ENCODE measurements around the gene BACE1.
"Not testable (repeated sequence)": the region's sequence is repeated elsewhere in the genome, so short reads cannot be mapped to it uniquely, and the experiment has no call there.

Gene BACE1

DNA sequence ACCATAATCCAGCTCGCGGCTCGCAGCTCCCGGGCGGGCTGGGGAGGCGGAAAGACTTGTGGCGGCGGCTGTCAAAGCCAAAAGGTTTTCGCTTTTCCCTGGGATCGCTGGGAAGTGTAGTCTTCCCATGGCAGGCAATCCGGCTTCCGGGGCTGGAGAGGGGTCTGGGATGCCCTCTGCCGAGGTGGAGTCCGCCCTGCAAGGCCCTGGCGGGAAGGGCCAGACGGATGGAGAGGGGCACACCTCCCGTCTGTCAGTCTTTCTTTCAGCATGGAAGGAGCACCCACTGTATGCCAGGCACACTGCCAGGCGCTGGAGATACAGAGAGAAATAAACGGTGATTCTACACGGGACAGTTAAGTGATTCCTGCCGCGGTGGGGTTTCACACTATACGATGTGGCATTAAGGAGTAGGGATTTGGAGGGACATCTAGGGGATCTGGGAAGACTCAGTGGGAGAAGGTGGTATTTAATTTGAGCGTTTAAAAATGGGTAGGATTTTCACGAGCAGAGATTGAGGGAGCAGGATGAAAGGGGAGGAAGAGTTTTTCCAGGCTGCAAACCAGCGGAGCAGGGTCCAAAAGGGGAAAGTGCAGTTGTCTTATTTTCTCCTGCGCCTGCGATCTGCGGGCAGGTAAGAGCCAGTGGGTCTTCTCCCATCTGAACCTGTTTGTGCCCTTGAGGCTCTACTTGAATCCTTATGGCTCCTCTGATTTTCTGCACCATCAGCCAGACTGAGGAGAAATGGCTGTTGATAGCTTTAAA lies at the start of gene BACE1:
Gene BACE1, minus strand, starts transcription at position 60 of the 765 bp plus-strand sequence. CDS start 461 bp downstream, outside the sequence.
- peak; percentile 61 to 87 for DNase-seq

DNA sequence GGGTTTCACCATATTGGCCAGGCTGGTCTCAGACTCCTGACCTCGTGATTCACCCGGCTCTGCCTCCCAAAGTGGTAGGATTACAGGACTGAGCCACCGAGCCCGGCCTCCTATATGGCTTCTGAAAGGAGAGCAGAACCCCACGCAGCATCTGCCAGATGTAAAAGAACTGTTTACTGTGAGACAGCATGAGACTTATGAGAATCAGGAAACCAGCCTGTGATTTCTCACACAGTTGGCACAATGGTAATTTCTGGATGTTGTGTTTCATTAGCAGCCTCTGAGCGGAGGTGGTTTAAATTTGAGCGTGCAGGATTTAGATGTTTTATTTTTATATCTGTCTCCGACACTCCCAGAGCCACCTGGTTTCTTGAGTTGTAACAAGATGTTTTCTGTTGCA lies 45.4 kb upstream of the BACE1 start:
- DNase-seq: no peak

DNA sequence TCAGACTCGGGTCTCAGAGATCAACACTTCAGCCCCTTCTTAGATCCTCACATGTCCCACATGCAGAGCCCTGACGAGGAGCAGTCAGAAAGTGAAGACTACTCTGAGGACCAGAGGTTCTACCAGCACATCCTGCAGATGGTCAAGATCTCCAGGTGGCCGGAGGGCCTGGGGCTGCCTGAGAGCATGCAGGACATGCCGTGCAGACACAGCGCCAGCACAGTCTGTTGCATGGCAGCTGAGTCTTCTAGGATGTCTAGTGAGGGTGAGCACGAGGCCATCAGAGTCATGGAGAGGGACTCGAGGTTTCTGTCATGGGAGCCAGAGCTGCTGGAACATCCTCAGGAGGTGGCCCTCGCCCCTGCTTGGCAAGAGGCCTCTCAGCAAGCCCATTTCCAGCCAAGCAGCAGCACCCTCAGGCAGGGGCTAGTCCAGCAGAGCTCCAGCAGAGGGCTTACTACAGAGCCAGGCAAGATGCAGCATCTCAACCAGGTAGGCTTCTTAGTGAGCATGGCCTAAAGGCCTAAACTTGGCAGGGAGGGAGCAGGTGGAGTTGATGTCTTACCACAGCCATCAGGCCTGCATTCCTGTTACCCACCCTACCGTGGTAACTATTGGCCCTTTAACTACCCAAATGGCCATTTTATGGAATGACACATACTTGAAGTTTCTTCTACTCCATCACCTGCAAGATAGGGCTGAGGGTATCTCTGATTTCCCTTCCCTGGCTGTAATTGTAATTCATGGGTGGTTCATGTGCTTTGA lies 40.3 kb upstream of the BACE1 start:
- no peak for DNase-seq

DNA sequence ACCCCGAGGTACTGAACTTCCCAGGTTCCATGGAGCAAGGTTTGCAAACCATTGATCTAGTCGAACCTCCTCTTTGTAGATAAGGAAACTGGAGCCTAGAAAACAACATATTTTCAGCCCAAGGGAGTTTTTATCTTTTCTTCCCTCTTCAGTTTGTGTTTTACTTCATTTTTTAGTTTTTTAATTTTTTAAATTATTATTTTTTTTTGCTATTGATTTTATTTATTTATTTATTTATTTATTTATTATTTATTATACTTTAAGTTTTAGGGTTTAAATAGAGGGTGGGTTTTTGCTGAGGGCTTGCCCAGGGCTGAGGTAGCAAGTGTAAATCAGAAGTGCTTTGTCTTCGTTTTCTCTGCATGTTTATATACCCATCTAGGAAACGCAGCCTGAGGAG lies 38.5 kb upstream of the BACE1 start:
- no peak for DNase-seq

DNA sequence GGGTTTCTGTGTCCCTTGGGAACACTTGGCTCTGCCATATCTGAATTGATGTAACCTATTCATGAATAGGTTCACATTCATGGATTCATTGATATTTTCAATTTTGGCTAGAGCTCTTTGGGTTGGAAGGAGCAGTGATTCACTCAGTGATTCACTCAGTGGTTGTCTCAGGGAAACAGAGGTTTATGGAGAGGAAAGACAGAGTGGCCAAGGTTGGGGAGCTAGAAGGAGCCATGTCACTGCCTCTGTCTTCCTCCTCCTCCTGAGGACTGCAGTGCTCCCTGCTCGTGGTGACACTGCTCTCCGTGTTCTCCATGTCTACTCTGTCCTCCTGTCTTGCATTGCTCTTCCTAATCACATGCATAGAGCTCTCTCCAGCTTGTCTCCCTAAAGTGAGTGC lies 29.0 kb upstream of the BACE1 start:
- no peak for DNase-seq

DNA sequence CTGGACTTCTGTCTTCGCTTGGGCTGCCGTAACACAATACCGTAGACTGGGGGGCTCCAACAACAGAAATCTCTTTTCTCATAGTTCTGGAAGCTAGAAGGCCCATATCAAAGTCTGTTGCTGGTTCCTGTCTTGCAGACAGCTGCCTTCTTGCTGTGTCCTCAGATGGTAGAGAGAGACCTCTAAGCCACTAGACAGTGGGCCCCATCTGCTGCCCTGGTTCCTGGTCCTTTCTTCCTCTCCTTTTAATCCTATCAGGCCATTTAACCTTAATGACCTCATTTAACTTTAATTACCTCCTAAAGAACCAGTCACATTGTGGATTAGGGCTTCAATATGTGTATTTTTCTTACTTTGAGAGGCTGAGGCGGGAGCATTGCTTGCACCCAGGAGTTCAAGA lies 21.0 kb upstream of the BACE1 start:
- no peak for DNase-seq

DNA sequence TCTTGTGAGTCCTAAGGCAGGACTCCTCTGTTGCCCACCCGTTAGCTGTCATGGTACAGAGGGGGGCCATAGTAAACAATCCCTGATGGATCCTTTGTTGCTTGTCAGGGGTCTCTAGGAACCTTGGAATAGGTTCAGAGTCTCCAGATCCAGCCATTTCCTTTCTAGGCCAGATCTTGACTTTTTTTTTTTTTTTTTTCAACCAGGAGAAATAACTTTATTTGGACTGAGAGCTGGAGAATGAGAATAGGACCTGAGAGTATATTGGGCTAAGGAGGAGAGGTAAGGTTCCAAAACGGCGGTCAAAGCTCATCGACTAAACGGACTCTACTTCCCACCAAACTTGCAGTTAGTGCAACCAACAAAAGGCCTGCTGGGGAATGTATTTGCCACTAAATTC lies 19.3 kb upstream of the BACE1 start:
- no peak for DNase-seq

DNA sequence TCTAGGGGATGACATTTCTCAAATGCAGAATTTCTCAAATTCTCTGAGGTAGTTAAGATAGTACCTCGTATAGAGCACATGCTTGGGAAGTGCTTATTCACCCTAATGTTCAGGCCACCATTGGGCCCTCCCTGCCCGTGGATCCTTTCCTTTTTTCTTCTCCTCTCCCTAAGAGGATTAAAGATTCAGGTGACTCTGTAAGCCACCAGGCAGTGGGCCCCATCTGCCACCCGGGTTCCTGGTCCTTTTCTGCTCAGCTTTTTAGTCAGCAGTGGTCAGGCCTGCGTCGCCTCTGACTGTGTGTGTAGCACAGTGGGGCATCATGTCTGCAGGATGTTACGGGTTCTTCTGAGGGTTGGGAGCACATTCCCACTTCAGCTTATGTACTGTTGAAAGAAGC lies 18.8 kb upstream of the BACE1 start:
- DNase-seq: no peak

DNA sequence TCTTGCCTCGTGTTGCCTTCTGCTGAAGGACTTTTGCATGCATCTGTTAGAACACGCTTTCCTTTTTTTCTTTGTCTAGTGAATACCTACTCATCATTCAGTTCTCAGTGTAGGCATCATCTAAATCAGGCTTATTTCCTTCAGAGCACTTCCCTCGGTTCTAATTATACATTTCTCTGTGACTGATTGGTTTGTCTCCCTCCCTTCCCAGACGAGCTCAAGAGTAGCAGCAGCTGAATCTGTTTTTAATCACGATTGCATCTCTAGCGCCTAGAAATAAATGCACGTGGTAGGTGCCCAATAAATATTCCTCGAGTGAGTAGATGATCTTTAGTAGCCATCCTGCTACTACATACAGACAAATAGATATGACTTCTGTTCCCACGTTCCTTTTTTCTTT lies 17.9 kb upstream of the BACE1 start:
- no peak for DNase-seq

DNA sequence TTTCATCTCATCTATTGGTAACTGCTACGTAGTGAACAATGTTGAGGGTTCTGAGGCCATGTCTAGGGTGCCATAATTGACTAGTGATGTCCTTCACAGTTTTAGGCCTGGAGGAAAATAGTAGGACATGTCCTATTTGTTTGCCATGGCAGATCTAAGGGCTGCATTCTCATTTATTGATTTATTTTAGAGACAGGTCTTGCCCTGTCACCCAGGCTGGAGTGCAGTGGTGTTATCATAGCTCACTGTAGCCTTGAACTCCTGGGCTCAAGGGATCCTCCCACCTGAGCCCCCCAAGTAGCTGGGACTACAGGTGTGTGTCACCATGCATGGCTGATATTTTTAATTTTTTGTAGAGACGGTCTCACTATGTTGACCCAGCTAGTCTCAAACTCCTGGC lies 16.8 kb upstream of the BACE1 start:
- DNase-seq: no peak

DNA sequence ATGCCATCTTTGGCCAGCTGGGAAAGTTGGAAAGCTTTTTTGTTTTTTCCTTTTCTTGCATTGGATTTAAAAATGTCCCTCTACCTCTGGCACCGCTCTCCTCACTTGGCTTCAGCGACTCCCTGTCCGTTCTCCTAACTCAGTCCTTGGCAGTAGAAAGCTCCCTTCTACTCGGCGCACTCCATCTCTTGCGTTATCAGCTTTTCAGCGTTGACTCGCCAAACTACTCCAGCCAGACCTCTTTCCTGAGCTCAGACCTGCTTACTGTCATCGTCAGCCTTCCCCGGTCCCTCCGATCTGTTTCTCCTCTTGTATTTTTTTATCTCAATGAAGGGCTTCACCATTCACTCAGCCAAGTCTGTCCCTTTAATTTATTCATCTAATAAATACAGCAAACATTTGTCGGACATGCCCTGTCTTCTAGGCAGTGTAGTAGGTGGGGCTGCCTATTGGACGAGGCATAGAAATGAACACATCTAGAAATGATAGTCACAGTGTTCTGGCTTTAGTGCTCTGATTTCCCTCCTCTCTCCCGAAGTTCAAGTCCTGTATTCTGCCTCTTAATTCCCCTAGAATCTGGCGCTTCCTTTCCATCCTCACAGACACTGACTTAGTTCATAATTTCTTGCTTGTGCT lies 12.4 kb upstream of the BACE1 start:
- DNase-seq: no peak

DNA sequence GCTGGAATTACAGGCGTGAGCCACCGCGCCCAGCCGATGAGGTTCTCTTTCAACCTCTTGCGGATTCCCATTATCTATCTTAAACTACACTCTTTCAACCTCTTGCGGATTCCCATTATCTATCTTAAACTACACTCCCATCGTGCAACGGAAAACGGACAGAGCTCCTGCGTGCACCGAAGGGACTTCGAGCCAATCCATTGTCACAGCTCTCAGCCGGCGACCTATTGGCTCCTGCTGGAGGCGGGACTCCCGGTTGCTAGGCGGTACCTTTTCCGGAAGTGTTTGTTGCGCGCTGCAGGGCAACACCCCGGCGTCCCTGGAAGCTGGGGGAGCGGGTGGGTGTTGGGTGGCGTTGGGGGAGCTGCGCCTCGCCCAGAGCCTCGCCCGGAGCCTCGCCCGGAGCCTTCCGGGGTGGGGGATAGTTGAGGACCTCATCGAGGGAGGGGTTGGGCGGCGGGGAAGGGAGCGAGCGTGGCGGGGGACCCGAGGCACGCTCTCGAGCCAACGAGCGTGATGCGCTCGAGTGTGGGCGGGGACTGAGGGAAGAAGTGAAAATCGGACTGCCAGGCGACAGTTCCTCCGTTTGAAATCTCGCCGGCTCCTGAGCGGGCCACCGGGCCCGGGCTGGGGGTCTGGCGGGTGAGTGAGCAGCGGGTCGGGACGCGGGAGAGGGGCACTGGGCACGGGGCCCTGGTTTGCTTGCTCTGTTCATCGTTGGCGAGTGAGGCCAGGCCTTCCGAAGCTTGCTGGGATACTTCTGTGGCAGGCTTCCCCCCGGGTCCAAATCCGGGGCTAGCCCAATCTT lies 11.7 kb upstream of the BACE1 start, which contains the start of gene CEP164:
Gene CEP164, plus strand, starts transcription at position 288 of the 808 bp plus-strand sequence. CDS start 10,733 bp downstream, outside the sequence.
- peak; percentile 83 to 86 for DNase-seq

DNA sequence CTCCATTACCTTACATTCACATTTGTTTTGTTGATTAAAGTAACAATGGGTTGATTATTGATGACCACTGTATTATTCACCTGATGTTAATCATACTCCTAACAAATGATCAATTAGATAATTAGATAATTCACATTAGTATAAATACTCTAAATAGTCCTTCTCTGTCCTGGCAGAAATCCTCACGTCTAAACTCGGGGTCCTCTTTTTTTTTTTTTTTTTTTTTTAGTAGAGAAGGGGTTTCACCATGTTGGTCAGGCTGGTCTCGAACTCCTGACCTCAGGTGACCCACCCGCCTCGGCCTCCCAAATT lies 11.2 kb upstream of the BACE1 start:
- DNase-seq: not testable (repeated sequence)

DNA sequence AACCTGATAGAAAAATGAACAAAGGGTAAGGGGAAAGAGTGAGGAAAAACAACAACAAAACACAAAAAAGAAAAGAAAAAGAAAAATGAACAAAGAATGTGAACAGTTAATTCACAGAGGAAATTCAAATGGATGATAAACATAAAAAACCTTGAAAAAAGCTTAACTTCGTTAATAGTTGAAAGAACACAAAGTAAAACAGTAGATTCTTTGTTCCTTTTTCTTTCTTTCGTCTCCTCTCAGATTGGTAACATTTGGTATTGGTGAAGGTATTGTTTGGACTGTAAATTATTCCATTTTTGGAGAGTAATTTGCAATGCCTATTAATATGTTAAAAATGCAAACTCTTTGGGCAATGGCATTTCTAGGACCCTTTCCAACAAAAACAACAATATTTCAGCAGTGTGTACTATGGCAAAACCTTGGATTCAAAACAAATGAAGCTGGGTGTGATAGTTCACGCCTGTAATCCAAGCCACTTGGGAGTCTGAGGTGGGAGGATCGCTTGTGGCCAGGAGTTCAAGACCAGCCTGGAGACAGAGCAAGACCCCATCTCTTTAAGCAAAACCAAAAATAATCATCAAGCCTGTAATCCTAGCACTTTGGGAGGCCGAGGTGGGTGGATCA lies 3.3 kb upstream of the BACE1 start:
- DNase-seq: no peak

DNA sequence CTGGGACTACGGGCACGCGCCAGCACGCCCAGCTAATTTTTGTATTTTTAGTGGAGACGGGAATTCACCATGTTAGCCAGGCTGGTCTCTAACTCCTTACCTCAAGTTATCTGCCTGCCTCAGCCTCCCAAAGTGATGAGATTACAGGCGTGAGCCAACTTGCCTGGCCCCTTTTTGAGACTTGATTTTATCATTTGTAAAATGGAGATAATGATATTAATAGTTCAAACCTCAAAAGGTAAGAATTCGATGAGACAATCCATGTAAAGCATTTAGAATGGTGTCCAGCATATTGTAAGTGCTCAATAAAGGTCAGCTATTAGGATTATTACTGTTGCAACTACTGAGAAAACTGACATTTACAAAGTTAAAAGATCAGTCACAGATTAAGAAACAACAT lies 2.7 kb upstream of the BACE1 start:
- DNase-seq: no peak

DNA sequence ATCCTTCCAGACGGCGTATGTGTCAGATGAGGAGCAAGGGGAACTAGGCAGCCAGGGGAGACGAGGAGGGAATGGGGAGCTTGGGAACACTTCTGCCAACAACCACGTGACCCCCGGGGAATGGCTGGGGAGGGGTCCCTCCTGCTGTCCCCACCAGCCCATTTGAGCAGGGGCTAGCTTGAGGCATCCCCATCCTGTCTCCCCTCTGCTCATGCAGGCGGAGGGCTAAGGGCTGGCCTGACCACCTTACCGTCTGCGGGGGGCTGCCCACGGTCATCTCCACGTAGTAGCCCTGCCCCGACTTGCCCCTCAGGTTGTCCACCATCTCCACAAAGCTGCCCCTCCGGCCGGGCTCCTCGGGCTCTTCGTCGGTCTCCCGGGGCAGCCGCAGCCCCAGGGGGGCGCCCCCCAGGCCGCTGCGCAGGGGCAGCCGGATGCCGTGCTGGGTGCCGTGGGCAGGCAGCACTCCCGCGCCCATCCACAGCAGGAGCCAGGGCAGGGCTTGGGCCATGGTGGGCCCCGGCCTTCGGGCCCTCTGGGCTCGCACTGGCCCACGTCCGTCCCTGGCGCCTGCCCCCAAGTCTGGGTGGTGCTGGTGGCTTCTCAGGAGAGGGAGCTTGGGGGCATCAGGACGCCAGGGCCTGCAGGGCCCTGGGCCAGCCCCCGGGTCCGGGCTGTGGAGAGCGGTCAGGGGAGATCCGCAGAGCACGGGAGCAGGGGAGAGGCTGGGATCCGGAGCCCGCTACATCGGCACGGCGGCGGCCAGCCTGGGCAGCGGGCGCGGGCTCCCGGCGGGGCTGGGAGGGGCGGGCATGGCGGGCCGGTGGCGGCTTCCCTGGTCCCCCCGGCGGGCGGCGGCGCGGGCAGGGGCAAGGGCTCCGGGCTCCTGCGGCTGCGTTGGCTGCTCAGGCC lies 515 bp downstream of the BACE1 start:
- no peak for DNase-seq

DNA sequence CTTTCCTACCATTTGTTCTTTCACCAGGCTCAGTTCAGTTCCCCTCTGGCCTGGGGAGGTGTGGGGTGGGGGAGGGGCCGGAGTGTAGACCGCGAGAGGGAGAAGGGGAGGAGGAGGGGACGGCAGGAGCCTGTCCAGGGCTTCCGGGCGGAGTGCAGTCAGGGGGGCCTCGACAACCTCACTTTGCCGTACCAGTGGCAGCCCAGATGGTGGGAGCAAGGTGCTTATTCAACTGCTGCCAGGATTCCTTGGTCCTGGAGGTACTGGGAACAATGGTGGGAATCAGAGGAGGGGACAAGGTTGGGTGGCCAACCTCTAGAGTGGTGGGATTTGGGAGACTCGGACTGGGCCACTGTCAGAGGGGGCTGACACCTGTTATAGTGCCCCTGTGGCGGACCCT lies 1.2 kb downstream of the BACE1 start:
- DNase-seq: no peak

DNA sequence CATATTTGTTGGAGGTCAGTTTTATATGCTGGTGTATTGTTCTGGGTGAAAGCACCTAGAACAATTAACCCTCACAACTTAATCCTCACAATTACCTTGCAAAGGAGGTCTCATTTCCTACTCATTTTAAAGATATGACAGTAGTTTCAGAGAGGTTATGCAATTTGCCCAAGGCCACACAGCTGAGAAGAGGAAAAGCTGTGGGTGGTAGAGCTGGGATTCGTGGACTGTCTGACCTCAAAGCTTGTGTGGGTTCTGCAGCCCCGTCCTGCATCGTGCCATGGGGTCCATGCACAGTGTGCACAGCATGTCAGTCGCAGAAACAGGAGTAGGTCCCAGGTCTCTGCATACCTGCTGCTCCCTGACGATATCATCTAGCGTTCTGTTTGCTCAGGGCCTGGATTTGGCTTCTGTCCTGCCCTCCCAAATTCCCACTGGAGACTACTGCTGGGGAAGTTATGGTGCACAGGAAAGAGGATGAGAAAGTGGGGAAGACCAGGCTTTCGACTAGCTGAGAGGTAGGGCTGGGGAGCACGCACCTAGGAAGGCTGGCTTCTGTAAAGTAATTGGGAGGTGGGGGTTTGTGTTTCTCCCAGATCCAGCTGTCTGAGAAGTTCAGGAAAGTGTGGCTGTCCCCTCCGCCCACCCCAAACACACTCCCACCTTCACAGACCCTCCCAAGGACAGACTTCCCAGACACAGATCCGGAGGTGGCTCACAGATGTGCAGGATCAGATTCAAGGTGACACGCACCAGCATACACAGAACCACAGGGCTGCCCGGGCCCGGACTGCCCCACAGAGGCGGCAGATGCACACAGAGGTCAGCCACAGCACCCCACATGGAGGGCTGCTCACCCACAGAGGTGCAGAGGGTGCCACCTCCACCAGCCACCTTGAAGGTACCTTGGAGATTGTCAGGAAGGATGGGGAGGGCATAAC lies 2.0 kb downstream of the BACE1 start:
- DNase-seq: no peak

DNA sequence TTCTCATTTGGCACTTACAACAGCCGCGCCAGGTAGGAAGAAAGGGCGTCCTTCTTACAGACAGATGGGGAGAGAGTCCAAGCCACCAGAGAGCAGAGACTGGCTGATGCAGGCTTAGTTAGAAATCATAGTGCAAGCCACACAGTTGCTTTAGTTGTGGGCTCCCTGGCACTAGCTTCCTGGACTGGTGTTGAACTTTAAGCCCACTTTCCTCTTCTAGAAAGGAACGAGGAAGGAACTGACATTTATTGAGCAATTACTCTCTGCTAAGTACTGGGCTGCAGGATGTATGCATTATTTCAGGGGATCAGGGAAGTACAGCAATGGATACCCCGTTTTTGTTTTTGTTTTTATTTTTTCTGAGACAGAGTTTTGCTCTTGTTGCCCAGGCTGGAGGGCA lies 3.0 kb downstream of the BACE1 start:
- no peak for DNase-seq

DNA sequence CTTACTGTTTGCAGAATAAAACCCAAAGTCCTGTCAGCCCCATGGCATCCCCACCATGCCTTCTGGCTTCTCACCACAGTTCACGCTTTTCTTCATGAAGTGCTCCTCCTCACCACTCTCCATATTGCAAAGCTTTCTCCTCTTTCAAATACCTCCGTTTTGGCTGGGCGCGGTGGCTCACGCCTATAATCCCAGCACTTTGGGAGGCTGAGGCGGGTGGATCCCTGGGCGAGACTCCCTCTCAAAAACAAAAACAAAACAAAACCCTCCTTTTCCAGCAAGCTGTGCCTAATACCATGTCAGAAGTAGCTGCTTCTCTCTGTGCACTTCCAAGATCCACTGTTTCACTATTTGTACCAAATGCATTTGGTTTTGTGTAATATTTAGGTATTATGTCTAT lies 6.7 kb downstream of the BACE1 start:
- DNase-seq: no peak
